GM18508 (cell line): ENCODE measurements around the gene GHRH.

Experiments
- ATAC-seq: cut with Tn5 transposase; IDR thresholded peaks from one replicate; pipeline ENCODE4 v1.9.1; 2021; ENCODE audit warnings: moderate number of reproducible peaks; ENCODE audit not compliant: insufficient read depth, unreplicated experiment

The GHRH gene

GRCh38 chr20:37266940-37267666 is 5.5 kb upstream of the GHRH start:
- ATAC-seq: no peak

DNA sequence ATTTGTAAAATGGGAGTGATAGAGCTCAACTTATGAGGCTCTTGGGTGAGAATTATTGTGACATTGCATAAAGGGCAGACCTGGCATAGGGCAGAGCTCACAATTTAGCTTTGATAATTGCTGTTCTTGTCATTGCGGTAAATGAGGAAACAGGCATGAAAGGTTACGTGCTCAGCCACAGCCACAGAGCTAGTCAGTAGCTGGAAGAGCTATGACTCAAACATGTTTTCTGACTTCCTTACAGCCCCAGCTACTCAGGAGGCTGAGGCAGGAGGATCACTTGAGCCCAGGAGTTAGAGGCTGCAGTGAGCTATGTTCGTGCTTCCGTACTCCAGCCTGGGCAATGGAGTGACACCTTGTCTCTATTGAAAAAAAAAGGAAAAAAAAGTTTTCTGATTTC is 3.5 kb upstream of the GHRH start:
- ATAC-seq: no peak

GRCh38 chr20:37263686-37264085 is 2.1 kb upstream of the GHRH start:
- no peak for ATAC-seq

DNA sequence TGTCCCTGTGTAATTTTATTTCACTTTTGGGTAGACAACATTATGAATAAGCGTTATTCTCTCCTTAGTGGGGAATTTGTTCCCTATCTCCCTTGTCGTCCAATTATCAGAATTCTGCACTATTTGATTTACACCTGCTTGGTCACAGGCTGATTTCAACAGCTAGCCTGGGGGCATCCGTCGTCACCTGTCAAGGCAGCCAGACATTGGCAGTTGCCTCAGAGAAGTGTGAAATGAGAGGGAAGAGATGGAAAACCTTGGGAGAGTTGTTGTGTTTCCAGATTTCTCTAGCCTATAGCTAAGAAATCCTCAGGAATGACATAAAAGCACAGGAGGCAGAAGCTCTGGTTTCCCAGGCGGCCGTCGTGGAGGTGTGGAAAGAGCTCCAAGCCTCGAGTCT is 891 bp upstream of the GHRH start:
- ATAC-seq: no peak

DNA sequence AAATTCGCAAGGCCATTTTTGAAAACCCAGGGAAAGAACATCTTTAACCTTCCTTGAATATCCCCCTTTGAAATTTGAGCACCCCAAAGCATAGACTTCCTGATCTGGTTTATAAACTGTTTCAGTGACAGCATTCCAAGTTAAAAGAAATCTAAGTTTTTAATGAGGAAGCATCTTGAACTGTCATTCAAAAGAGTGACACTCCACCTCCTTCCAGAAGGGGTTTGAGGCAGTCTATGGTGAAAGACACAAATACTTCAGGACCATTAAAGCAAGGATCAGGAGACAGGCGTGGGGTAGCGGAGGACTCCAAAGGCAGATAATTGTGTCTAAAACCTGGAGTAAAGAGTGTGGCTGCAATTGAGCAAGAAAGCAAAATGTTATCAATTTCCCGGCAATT is 691 bp downstream of the GHRH start:
- ATAC-seq: no peak

GRCh38 chr20:37259865-37260264 is 1.7 kb downstream of the GHRH start:
- no peak for ATAC-seq

DNA sequence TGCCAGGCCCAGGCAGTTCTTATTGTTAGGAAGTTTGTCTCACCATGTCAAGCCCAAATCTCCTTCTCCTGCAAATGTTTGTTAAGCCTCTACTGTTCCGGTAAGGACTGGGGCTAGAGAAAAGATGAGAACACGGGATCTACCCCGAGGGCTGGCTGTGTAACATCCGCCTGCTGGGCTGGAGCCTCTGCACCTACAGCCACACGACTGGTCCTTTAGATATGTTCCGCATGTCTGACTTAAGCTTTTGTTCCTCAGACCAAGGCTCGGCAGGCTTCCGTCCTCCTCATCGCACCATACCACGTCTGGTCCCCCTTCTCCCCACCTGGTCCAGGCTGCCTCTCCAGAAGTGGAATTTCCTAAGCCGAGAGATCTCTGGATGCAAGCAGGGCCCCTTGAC is 2.6 kb downstream of the GHRH start:
- no peak for ATAC-seq

GRCh38 chr20:37257988-37258387 is 3.6 kb downstream of the GHRH start:
- no peak for ATAC-seq

GRCh38 chr20:37257530-37257929 is 4.1 kb downstream of the GHRH start:
- no peak for ATAC-seq

DNA sequence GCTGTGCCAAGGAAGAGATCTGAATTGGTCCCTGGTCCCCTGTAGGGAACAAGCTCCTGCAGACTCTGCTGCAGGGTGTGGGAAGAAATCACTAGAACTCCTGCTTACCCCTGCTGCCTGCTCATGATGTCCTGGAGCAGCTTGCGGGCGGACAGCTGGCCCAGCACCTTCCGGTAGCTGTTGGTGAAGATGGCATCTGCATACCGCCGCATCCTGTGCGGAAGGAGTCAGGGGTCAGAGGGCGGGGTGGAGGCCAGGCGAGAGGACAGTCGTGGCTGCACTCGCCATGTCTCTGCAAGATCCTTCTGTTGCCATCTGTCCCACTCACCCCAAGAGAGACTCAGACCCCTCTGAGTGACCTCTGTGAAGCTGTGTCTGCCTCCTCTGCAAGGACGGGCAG is 5.3 kb downstream of the GHRH start:
- no peak for ATAC-seq

- ATAC-seq: no peak
Measured at GRCh38 chr20:37254114-37254878, 7.3 kb downstream of the GHRH start.

DNA sequence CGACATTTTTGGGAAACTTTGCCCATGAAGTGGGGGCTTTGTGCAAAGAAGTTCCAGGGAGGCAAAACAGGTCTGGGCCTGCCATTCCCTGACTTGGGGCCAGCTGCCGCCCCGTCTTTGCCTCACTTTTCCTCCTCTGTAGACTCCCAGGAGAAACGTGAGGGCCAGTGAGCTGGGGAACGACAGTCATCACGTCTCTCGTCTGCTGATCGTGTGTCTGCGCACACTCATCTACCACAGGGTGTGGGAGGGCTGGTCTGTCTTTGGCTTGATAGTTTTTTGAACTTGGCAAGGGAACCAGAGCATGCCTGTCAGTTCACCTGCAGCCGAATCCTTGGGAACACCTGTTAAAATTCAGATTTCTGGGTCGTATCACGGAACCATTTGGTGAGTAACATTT is 8.5 kb downstream of the GHRH start:
- ATAC-seq: no peak

- ATAC-seq: no peak
Measured at GRCh38 chr20:37251825-37252477, 9.7 kb downstream of the GHRH start.

- no peak for ATAC-seq
Measured at GRCh38 chr20:37249304-37249703, 12.3 kb downstream of the GHRH start.

- ATAC-seq: no peak
Measured at GRCh38 chr20:37247547-37247946, 14.1 kb downstream of the GHRH start.

- no peak for ATAC-seq
Measured at GRCh38 chr20:37246736-37247135, 14.9 kb downstream of the GHRH start.

DNA sequence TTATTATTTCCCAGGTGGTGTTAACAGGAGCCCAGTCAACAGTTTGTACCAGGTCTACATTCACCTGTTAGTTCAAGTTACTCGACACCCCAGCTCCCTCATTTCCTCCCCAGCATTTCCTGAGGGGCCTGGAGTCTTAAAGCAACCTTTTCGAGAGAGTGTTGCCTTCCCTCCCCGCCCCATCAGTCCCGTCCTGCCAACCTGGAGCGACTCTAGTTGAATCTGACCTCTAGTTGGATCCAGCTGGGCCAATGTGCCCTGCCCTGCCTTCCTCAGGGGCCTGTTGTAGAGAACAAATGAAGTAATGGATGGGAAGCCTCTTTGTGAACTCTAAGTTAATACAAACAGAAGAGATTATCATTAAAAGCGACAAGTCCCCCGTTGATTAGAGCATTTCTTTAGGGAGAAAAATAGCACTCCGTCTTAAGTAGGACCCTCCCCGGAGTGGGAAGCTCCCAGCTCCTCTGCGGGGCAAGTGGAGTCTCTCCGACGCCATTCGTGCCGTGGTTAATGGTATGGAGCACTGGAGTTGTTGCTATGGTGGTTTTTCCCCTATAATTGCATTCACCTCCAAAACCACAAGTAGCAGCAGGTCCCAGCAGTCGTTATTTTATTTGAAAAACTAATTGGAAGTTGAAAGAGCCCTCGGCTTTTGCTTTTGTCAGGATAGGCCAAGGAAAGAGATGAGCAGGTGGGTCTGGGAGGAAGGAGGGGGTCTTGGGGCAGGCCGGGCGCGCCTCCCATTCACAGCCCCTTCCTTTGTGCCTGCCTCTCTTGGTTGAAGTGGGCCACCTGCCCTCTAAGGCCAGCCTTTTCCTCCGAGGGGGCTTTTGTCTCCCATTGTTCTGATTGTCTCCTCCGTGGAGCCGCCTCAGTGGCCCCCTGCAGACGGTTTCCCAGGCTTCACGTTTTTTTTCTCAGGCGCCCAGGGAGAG is 16.1 kb downstream of the GHRH start:
- no peak for ATAC-seq

GRCh38 chr20:37244572-37244957 is 17.0 kb downstream of the GHRH start:
- ATAC-seq: no peak

- no peak for ATAC-seq
Measured at GRCh38 chr20:37243937-37244571, 17.6 kb downstream of the GHRH start.
